ENCODE data around the gene HFE. TPM values are rescaled to one million over a fixed set of nuclear protein-coding genes. Genes with fewer than 3 reads are reported as not detected.
A peak's percentile ranks its signal among the peaks of the same experiment; 100 is the strongest.

Gene HFE
- total and polyA plus RNA-seq, 2 of the 13 experiments (the other 11 are each of a cell fraction or from before 2014, with no cell fraction given): 3.7 to 6.3 TPM

- TF ChIP-seq HNF1A (IDR thresholded peaks at IDR 0.05; ENCODE audit: low read depth): peak; percentile 62
- TF ChIP-seq HNF1A (CRISPR knock-in tag; IDR thresholded peaks at IDR 0.05; ENCODE audit: borderline replicate concordance): peak; percentile 87
- TF ChIP-seq HMGXB4 (CRISPR knock-in tag; IDR thresholded peaks at IDR 0.05; ENCODE audit: borderline replicate concordance in 1 of 2, low read depth in 1 of 2): peak; percentile 95 to 97
- TF ChIP-seq, protein P1, sequence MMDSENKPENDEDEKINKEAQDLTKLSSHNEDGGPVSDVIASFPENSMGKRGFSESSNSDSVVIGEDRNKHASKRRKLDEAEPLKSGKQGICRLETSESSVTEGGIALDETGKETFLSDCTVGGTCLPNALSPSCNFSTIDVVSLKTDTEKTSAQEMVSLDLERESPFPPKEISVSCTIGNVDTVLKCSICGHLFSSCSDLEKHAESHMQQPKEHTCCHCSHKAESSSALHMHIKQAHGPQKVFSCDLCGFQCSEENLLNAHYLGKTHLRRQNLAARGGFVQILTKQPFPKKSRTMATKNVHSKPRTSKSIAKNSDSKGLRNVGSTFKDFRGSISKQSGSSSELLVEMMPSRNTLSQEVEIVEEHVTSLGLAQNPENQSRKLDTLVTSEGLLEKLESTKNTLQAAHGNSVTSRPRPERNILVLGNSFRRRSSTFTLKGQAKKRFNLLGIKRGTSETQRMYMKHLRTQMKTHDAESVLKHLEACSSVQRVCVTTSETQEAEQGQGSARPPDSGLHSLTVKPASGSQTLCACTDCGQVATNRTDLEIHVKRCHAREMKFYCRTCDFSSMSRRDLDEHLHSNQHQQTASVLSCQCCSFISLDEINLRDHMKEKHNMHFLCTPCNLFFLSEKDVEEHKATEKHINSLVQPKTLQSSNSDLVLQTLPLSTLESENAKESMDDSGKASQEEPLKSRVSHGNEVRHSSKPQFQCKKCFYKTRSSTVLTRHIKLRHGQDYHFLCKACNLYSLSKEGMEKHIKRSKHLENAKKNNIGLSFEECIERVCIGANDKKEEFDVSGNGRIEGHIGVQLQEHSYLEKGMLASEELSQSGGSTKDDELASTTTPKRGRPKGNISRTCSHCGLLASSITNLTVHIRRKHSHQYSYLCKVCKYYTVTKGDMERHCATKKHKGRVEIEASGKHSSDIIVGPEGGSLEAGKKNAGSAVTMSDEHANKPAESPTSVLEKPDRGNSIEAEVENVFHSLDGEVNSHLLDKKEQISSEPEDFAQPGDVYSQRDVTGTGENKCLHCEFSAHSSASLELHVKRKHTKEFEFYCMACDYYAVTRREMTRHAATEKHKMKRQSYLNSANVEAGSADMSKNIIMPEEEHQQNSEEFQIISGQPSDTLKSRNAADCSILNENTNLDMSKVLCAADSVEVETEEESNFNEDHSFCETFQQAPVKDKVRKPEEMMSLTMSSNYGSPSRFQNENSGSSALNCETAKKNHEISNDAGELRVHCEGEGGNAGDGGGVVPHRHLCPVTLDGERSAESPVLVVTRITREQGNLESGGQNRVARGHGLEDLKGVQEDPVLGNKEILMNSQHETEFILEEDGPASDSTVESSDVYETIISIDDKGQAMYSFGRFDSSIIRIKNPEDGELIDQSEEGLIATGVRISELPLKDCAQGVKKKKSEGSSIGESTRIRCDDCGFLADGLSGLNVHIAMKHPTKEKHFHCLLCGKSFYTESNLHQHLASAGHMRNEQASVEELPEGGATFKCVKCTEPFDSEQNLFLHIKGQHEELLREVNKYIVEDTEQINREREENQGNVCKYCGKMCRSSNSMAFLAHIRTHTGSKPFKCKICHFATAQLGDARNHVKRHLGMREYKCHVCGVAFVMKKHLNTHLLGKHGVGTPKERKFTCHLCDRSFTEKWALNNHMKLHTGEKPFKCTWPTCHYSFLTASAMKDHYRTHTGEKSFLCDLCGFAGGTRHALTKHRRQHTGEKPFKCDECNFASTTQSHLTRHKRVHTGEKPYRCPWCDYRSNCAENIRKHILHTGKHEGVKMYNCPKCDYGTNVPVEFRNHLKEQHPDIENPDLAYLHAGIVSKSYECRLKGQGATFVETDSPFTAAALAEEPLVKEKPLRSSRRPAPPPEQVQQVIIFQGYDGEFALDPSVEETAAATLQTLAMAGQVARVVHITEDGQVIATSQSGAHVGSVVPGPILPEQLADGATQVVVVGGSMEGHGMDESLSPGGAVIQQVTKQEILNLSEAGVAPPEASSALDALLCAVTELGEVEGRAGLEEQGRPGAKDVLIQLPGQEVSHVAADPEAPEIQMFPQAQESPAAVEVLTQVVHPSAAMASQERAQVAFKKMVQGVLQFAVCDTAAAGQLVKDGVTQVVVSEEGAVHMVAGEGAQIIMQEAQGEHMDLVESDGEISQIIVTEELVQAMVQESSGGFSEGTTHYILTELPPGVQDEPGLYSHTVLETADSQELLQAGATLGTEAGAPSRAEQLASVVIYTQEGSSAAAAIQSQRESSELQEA (CRISPR knock-in tag; IDR thresholded peaks at IDR 0.05; ENCODE audit: not compliant biosample characterization): no peak
- TF ChIP-seq ZBTB8A (CRISPR knock-in tag; IDR thresholded peaks at IDR 0.05; ENCODE audit: borderline replicate concordance, low read depth): peak; percentile 92; the same call in 1 of the 2 replicates
- peak; percentile 61; the same call in 1 of the 2 replicates for TF ChIP-seq ZNF629 (CRISPR knock-in tag; conservative IDR thresholded peaks at IDR 0.05)
- peak; percentile 56 for TF ChIP-seq CEBPG (CRISPR knock-in tag; IDR thresholded peaks at IDR 0.05)
- TF ChIP-seq FOXO1 (CRISPR knock-in tag; IDR thresholded peaks at IDR 0.05): peak; percentile 89
- TF ChIP-seq CBFB (CRISPR knock-in tag; IDR thresholded peaks at IDR 0.05): peak; percentile 77
- peak; percentile 65 for TF ChIP-seq MTF1 (CRISPR knock-in tag; IDR thresholded peaks at IDR 0.05)
- TF ChIP-seq MBNL3 (CRISPR knock-in tag; conservative IDR thresholded peaks at IDR 0.05): no peak
- peak; percentile 46; the same call in 1 of the 2 replicates for TF ChIP-seq ZNF460 (CRISPR knock-in tag; IDR thresholded peaks at IDR 0.05; ENCODE audit: borderline replicate concordance)
- TF ChIP-seq CENPT (CRISPR knock-in tag; IDR thresholded peaks at IDR 0.05; ENCODE audit: low read depth): peak; percentile 93
- peak; percentile 80; the same call in 1 of the 2 replicates for TF ChIP-seq SP4 (CRISPR knock-in tag; IDR thresholded peaks at IDR 0.05)
- no peak for TF ChIP-seq MAFK (conservative IDR thresholded peaks at IDR 0.05 in 1 of 2, IDR thresholded peaks at IDR 0.05 in 1 of 2; ENCODE audit: low read length in 2 of 2)
These were observed 16.7 kb downstream of the HFE start (continued) for GRCh38 chr6:26103770-26104456.
